GM23338 (cell line): ENCODE measurements around the gene CTDP1. TPM values are rescaled to one million over a fixed set of nuclear protein-coding genes. Genes with fewer than 3 reads are reported as not detected.

Experiments used
- CREB1 ChIP-seq: fragments of 250-450 bp; sonication (Bioruptor Pico); IDR thresholded peaks from 2 replicates; pipeline ENCODE4 v1.5.0; 2020; ENCODE audit warnings: low read depth, mild to moderate bottlenecking, moderate library complexity
- EZH2phosphoT487 ChIP-seq: fragments of 200-600 bp; sonication (generic); IDR thresholded peaks from one replicate; pipeline ENCODE4 v1.8.1; 2018; ENCODE audit warnings: antibody characterized with exemption; ENCODE audit not compliant: unreplicated experiment
- NANOG ChIP-seq: IDR thresholded peaks from 2 replicates; pipeline ENCODE4 v1.6.1; 2016; ENCODE audit warnings: antibody characterized with exemption, borderline replicate concordance
- ZNF331 ChIP-seq: fragments of 250-450 bp; sonication (Bioruptor Pico); IDR thresholded peaks from 2 replicates; pipeline ENCODE4 v1.5.0; 2020; ENCODE audit warnings: low read depth, mild to moderate bottlenecking, moderate library complexity
- polyA plus RNA-seq: library from polyadenylated mRNA; unstranded; fragments of >200 nt; fragmentation: Nextera tagmentation; extraction: Ambion mirVana; gene quantifications from 2 replicates; pipeline ENCODE4 v1.2.1, GENCODE V29; 2016
- total RNA-seq: library from RNA; depleted of rRNA; stranded (reverse); fragments of >200 nt; shearing (Covaris generic); gene quantifications from 2 replicates; pipeline ENCODE4 v1.2.3, GENCODE V29; 2014
- TF ChIP-seq, protein P1 (sequence below): fragments of 250-450 bp; sonication (Bioruptor Pico); IDR thresholded peaks from 2 replicates; pipeline ENCODE4 v1.5.0; 2020; ENCODE audit warnings: mild to moderate bottlenecking, moderate library complexity
- TF ChIP-seq, protein P2 (sequence below): IDR thresholded peaks from one replicate; pipeline ENCODE4 v1.6.1; 2018; ENCODE audit warnings: antibody characterized with exemption; ENCODE audit not compliant: unreplicated experiment
- TF ChIP-seq, protein P3 (sequence below): IDR thresholded peaks from 2 replicates; pipeline ENCODE4 v1.6.1; 2016; ENCODE audit warnings: antibody characterized with exemption

The CTDP1 gene
- total and polyA plus RNA-seq, 2 experiments from 2014 or later: 9.4 to 51.6 TPM

DNA sequence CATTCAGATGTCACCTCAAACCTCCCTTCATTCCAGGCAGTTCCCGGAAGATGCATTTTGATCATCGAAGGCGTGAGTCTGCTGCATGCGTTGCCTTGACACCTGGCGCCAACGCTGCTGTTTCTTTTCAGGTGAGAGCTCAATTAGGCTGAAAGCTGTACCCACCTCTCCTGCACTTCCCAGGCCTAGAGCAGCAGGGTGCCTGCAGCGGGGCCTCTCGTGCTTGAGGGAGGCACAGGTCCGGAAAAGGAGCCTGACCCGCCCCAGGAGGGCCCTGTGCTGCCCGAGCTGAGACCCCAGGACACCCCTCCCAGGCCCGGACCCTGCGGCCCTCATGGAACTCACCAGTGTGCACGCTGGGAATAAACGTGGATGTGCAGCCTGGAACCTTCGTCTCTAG lies 86.7 kb downstream of the CTDP1 start (continued):
- TF ChIP-seq, protein P1, sequence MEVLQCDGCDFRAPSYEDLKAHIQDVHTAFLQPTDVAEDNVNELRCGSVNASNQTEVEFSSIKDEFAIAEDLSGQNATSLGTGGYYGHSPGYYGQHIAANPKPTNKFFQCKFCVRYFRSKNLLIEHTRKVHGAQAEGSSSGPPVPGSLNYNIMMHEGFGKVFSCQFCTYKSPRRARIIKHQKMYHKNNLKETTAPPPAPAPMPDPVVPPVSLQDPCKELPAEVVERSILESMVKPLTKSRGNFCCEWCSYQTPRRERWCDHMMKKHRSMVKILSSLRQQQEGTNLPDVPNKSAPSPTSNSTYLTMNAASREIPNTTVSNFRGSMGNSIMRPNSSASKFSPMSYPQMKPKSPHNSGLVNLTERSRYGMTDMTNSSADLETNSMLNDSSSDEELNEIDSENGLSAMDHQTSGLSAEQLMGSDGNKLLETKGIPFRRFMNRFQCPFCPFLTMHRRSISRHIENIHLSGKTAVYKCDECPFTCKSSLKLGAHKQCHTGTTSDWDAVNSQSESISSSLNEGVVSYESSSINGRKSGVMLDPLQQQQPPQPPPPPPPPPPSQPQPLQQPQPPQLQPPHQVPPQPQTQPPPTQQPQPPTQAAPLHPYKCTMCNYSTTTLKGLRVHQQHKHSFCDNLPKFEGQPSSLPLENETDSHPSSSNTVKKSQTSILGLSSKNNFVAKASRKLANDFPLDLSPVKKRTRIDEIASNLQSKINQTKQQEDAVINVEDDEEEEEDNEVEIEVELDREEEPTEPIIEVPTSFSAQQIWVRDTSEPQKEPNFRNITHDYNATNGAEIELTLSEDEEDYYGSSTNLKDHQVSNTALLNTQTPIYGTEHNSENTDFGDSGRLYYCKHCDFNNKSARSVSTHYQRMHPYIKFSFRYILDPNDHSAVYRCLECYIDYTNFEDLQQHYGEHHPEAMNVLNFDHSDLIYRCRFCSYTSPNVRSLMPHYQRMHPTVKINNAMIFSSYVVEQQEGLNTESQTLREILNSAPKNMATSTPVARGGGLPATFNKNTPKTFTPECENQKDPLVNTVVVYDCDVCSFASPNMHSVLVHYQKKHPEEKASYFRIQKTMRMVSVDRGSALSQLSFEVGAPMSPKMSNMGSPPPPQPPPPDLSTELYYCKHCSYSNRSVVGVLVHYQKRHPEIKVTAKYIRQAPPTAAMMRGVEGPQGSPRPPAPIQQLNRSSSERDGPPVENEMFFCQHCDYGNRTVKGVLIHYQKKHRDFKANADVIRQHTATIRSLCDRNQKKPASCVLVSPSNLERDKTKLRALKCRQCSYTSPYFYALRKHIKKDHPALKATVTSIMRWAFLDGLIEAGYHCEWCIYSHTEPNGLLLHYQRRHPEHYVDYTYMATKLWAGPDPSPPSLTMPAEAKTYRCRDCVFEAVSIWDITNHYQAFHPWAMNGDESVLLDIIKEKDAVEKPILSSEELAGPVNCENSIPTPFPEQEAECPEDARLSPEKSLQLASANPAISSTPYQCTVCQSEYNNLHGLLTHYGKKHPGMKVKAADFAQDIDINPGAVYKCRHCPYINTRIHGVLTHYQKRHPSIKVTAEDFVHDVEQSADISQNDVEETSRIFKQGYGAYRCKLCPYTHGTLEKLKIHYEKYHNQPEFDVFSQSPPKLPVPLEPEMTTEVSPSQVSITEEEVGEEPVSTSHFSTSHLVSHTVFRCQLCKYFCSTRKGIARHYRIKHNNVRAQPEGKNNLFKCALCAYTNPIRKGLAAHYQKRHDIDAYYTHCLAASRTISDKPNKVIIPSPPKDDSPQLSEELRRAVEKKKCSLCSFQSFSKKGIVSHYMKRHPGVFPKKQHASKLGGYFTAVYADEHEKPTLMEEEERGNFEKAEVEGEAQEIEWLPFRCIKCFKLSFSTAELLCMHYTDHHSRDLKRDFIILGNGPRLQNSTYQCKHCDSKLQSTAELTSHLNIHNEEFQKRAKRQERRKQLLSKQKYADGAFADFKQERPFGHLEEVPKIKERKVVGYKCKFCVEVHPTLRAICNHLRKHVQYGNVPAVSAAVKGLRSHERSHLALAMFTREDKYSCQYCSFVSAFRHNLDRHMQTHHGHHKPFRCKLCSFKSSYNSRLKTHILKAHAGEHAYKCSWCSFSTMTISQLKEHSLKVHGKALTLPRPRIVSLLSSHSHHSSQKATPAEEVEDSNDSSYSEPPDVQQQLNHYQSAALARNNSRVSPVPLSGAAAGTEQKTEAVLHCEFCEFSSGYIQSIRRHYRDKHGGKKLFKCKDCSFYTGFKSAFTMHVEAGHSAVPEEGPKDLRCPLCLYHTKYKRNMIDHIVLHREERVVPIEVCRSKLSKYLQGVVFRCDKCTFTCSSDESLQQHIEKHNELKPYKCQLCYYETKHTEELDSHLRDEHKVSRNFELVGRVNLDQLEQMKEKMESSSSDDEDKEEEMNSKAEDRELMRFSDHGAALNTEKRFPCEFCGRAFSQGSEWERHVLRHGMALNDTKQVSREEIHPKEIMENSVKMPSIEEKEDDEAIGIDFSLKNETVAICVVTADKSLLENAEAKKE (CRISPR knock-in tag): no peak
- no peak for TF ChIP-seq CREB1 (CRISPR knock-in tag)
- TF ChIP-seq, protein P2, sequence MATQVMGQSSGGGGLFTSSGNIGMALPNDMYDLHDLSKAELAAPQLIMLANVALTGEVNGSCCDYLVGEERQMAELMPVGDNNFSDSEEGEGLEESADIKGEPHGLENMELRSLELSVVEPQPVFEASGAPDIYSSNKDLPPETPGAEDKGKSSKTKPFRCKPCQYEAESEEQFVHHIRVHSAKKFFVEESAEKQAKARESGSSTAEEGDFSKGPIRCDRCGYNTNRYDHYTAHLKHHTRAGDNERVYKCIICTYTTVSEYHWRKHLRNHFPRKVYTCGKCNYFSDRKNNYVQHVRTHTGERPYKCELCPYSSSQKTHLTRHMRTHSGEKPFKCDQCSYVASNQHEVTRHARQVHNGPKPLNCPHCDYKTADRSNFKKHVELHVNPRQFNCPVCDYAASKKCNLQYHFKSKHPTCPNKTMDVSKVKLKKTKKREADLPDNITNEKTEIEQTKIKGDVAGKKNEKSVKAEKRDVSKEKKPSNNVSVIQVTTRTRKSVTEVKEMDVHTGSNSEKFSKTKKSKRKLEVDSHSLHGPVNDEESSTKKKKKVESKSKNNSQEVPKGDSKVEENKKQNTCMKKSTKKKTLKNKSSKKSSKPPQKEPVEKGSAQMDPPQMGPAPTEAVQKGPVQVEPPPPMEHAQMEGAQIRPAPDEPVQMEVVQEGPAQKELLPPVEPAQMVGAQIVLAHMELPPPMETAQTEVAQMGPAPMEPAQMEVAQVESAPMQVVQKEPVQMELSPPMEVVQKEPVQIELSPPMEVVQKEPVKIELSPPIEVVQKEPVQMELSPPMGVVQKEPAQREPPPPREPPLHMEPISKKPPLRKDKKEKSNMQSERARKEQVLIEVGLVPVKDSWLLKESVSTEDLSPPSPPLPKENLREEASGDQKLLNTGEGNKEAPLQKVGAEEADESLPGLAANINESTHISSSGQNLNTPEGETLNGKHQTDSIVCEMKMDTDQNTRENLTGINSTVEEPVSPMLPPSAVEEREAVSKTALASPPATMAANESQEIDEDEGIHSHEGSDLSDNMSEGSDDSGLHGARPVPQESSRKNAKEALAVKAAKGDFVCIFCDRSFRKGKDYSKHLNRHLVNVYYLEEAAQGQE: no peak
- TF ChIP-seq ZNF331 (CRISPR knock-in tag): no peak
- no peak for TF ChIP-seq EZH2phosphoT487
- TF ChIP-seq, protein P3, sequence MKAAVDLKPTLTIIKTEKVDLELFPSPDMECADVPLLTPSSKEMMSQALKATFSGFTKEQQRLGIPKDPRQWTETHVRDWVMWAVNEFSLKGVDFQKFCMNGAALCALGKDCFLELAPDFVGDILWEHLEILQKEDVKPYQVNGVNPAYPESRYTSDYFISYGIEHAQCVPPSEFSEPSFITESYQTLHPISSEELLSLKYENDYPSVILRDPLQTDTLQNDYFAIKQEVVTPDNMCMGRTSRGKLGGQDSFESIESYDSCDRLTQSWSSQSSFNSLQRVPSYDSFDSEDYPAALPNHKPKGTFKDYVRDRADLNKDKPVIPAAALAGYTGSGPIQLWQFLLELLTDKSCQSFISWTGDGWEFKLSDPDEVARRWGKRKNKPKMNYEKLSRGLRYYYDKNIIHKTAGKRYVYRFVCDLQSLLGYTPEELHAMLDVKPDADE: no peak
- no peak for TF ChIP-seq NANOG
